ENCODE results near the gene CNTN5.

GRCh38 chr11:99198215-99198614 is 177.5 kb downstream of the CNTN5 start:
- TF ChIP-seq CTCF (IDR thresholded peaks at IDR 0.05), result no peak
- no peak for TF ChIP-seq POLR2A (IDR thresholded peaks at IDR 0.05)

Data from esophagus squamous epithelium (tissue), 4 donors.